Activated naive CD4-positive, alpha-beta T cell treated with anti-CD3 and anti-CD28 coated beads, Interleukin-2, amount 50 U/mL, for 72 hours (primary cell): ENCODE data around the gene POLA1. TPM values are rescaled to one million over a fixed set of nuclear protein-coding genes. Genes with fewer than 3 reads are reported as not detected.

ENCODE experiments used
- ATAC-seq, 2 donors: fragments of 150-1000 bp; cut with Tn5 transposase; 2 replicates each; pipeline ENCODE4 v1.10.0; 2021; ENCODE audit warnings: mild to moderate bottlenecking in 2 of 2, moderate library complexity in 2 of 2
- DNase-seq, 2 donors: peaks; one replicate each; pipeline ENCODE4 v3.0.0; 2021 to 2022; ENCODE audit warnings: low spot score in 2 of 2
- H3K27ac Mint-ChIP-seq, 2 donors: one replicate each; pipeline ENCODE4 v1.8.0; 2022; ENCODE audit warnings: mild to moderate bottlenecking in 2 of 2, mixed read lengths in 2 of 2
- H3K36me3 Mint-ChIP-seq, 2 donors: one replicate each; pipeline ENCODE4 v1.8.0; 2022; ENCODE audit warnings: mixed read lengths in 2 of 2
- H3K9me3 Mint-ChIP-seq, 2 donors: one replicate each; pipeline ENCODE4 v1.8.0; 2022; ENCODE audit warnings: mixed read lengths in 2 of 2
- total RNA-seq, 2 donors: library from RNA; stranded (reverse); gene quantifications; one replicate each; pipeline ENCODE4 v1.2.3, GENCODE V29; 2022

POLA1 gene
- total RNA-seq, 2 donors from 2014 or later: 37.8 to 49.4 TPM

DNA sequence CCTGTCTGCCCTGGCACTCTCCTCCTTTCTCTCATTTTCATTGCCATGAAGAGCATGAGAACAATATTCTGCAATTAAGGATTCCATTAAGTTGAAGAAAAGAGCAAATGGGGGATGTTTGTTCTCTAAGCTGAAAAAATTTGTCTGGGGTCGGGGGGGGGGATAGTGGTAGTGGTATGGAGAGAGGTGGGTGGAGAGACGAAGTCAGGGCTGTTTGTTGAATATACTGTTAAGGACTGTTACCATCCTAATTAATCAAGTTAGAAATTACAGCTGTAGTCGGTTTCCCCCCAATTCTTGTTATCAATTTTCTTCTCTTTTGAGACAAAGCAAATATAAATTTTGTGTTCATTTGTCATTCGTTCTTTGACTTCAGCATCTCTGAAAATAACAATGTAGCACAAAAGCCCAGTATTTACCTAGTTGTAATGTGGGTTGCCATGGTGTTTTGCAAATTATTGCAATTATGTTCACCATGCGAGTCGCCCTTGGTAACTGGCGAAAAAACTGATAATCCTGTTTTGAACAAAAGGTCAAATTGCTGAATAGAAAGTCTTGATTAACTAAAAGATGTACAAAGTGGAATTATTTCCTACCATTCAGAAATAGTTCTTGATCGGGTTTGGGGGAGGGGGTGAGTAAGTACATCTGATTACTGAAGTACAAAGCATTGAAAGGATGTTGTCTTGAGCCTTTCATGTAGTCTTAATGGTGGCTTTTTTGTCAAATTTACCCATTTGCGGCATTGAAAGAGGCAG, 183.0 kb downstream of the POLA1 start:
- DNase-seq: no peak
- Mint-ChIP-seq H3K36me3 (peaks cover 4 to 10% of the 10 kb centered on the region in 2 donors), H3K9me3 (no peaks in the 10 kb centered on the region), H3K27ac (no peak overlapping the region)
- ATAC-seq: no peak

DNA sequence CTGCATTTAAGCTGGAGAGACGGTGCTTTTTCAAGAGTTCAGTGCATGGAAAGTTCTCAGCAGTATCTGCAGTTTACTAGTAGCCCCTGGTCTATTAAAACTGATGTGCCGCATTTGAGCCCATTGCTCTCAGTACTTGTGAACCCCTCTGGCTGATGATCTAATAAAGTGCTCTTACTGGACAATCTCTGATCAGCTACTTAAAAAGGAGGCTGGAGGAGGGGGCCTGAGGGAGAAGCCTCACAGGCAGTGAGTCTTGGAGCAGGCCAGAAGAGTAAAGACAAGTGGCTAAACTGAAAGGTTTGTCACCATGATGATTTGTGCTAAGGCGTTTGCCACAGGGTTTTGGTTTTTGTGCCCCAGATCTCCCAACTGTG, 183.6 kb downstream of the POLA1 start:
- no peaks in the 10 kb centered on the region for H3K9me3 Mint-ChIP-seq
- no peak for DNase-seq
- peaks cover 6 to 10% of the 10 kb centered on the region in 2 donors for H3K36me3 Mint-ChIP-seq
- H3K27ac Mint-ChIP-seq: no peak overlapping the region
- no peak for ATAC-seq

DNA sequence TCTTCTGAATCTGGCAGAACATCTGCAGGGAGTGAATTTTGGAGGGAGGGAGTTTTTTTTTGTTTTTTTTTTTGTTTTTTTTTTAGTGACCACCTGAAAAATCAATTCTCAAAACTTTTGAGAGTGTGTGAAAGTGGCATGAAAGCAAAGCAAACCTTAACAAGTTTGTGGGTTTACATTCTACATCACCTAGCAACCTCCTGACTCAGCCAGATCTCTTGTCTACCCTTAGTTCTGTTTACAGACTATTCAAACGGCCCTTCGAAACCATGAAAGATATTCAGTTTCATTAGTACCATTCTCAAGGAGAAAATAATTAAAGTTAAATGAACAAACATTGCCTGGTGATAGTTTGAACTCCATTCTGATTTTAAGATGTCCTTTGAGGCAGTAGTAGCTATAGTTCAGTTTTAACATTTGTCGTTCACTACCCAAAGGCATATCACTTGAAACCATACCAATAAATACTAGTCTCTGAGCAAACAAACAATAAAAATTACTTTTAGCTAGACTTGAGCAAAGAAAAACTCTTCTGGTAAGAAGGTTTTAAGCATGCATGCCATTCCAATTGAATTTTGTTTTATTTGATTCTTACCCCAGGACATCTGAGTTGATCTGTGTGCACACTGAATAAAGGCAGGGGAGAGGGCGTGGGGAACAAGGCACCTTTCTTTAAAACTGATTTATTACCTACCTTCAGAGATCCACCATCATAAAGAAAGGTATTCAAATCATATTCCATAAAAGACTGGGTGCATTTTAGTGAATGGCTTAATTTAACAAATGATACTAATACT, 184.3 kb downstream of the POLA1 start:
- Mint-ChIP-seq H3K36me3 (peaks cover 6 to 10% of the 10 kb centered on the region in 2 donors), H3K9me3 (no peaks in the 10 kb centered on the region), H3K27ac (no peak overlapping the region)
- ATAC-seq: no peak
- no peak for DNase-seq

DNA sequence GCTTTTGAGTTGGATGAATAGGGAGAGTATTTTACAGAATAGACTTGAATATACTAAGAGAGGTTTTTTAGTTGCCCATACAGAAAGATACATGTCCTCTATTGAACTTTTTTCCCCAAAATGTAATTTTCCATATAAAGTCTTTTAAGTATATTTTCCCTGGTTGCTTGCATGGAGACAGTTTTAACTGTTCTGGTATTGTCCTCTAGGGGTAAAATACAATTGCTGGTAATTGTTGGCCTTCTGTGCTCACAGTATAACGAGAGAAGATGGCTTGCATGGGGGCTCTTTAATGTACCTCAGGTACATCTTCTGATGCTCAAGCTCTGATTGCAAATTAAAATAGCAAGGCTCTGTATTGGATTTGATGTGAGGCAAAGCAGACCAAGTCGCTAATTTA, 186.0 kb downstream of the POLA1 start:
- Mint-ChIP-seq H3K9me3 (no peaks in the 10 kb centered on the region), H3K27ac (no peak overlapping the region), H3K36me3 (peaks cover 6 to 10% of the 10 kb centered on the region in 2 donors)
- ATAC-seq (no peak), DNase-seq (no peak)

DNA sequence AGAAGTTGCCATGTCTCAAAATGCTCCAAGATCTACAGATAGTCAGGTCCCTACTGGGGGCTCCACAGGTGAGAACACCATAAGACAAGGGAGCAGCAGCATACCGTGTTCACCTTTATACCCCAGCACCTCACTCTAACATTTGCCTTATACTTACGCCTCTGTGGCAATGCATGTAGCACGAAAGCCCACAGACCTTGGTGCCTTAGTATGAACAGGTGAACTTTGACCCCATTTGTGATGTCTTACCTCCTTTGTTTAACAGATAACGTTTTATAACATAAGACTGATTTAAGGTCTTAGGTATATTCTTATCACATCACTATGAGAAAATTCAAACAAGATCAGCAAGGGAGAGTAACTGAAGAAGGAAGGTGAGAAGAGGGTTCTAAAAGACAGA, 193.2 kb downstream of the POLA1 start:
- no peak overlapping the region for H3K27ac Mint-ChIP-seq
- no peaks in the 10 kb centered on the region for H3K9me3 Mint-ChIP-seq
- ATAC-seq (no peak), DNase-seq (no peak)
- H3K36me3 Mint-ChIP-seq: peaks cover 0 to under 1% of the 10 kb centered on the region in 2 donors

DNA sequence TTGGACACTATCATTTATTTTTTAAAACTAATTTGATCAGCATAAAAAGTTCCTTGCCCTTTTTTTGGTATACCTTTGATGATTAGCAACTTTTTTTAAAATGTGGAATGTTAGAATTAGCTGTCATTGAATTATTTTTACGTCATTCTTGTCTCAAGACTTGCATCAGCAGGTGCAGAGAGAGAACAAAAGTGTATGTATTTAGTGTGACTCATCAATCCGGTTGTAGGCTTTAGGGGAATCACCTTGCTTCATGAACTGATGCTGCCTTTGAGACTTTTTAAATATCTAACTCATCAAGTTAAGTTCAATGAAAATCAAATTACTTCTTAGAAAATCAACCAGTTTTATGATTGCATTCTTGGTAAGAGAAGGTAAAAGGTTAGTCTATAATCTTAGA, 197.0 kb downstream of the POLA1 start:
- ATAC-seq (no peak), DNase-seq (no peak)
- H3K36me3 Mint-ChIP-seq: peaks cover 0 to 7% of the 10 kb centered on the region in 2 donors
- no peaks in the 10 kb centered on the region for H3K9me3 Mint-ChIP-seq
- no peak overlapping the region for H3K27ac Mint-ChIP-seq

DNA sequence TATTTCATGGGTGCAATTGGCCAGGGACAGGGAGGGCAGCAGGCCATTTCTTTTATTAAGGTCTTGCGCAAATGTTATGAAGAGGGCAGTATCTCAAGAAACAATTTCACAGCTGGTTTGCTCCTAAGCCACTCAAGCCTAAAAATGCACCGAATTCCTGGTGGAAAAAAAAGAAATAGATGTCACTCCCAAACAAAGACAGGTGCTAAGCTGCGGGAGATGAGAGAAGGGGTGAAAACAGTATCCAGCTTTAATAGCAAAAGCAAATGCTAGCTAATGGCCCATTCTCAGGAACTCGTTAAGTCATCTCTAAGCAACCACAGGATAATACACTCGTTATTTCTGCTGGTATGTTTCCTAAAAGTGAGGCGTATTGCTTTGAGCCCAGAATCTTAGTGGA, 205.7 kb downstream of the POLA1 start:
- Mint-ChIP-seq H3K36me3 (peaks cover 0 to 21% of the 10 kb centered on the region in 2 donors), H3K9me3 (no peaks in the 10 kb centered on the region), H3K27ac (no peak overlapping the region)
- ATAC-seq: no peak
- no peak for DNase-seq

DNA sequence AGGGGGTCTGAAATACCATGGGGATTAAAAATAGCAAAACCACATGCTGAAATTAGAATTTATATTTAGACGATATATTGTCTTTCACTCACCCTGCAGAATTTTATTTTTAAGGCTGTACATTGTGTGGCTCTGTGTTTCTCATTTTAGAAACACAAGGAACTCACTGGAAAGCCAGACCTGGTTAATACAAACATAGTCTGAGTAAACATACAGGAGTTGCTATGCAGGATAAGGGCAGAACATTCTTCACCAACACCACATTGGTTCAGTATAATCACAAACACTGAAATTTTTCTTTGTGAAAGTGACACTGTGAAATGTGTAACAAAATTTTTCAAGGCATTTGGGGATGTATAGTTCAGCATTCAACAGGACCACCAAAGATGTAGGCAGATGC, 206.5 kb downstream of the POLA1 start:
- no peak for ATAC-seq
- H3K9me3 Mint-ChIP-seq: no peaks in the 10 kb centered on the region
- no peak for DNase-seq
- H3K36me3 Mint-ChIP-seq: peaks cover 0 to 21% of the 10 kb centered on the region in 2 donors
- no peak overlapping the region for H3K27ac Mint-ChIP-seq

DNA sequence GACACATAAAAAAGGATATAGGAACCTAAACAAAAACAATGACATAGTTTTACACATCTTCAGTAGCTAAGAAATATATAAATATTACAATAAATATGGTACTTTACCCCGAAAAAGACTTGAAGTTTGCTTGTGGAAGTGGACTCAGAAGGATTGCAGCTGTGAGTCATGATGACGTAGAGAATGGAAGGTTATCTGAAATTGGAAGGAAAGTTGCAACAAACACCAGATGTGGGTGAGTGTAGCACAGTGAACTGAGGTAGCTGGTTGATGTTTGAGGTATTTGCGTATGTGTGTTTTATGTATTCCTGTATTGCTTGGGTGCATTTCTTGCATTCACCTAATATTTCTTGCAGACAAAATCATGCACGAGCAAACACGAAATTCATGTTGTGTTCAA, 209.1 kb downstream of the POLA1 start:
- Mint-ChIP-seq H3K36me3 (peaks cover 0 to 19% of the 10 kb centered on the region in 2 donors), H3K9me3 (no peaks in the 10 kb centered on the region), H3K27ac (no peak overlapping the region)
- ATAC-seq (no peak), DNase-seq (no peak)

DNA sequence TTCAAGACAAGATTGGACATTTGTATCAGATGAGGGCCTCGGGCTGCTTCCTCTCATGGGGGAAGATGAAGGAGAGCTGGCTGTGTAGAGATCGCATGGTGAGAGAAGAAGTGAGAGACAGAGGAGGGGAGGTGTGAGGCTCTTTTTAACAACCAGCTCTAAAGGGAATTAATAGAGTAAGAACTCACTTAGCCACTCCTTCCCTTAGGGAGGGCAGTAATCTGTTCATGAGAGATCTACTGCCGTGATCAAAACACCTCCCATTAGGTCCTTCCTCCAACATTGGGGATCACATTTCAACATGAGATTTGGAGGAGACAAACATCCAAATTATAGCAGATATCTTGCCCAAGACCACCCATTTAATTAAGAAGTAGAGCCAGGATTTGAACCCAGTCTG, 225.0 kb downstream of the POLA1 start:
- DNase-seq (no peak), ATAC-seq (no peak)
- H3K9me3 Mint-ChIP-seq: no peaks in the 10 kb centered on the region
- H3K27ac Mint-ChIP-seq: peak overlapping the region in 1 of 2 donors; percentile 67
- peaks cover 0 to 15% of the 10 kb centered on the region in 2 donors for H3K36me3 Mint-ChIP-seq

DNA sequence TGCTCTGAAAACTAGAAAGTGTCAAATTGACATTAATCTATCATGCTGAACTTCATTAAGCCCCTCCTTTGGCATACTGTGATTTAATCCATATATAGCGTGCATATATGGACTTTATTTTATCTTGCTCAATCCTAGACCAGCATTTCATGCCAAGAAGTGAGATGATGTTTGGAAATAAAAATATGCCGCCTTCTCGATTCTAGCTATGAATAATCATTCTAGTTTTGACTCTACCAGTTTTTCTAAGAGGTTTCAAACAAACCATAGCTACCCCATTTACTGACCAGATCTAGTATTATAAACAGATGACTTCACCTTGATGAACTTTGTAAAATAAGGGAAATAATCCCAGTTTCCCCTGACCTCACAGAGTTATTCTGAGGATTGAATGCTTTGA, 227.1 kb downstream of the POLA1 start:
- no peak for DNase-seq
- Mint-ChIP-seq H3K9me3 (no peaks in the 10 kb centered on the region), H3K27ac (no peak overlapping the region), H3K36me3 (peaks cover 0 to 23% of the 10 kb centered on the region in 2 donors)
- ATAC-seq: peak; percentile 34 to 75

DNA sequence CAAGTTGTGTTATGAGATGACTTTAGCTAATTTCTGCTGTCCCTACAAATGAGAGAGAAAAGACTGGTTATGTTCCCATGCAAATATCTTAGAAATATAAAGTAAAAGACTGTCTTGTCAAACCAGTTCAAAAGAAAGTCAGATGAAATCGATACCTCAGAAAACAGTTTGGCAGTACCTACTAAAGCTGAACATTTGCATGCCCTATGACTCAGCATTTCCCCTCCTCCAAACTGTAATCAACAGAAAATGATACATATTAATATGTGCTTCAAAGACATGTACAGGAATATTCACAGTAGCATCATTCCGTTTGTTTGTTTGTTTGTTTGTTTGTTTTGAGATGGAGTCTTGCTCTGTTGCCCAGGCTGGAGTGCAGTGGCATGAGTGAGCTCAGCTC, 231.7 kb downstream of the POLA1 start:
- no peaks in the 10 kb centered on the region for H3K9me3 Mint-ChIP-seq
- peaks cover 0 to 13% of the 10 kb centered on the region in 2 donors for H3K36me3 Mint-ChIP-seq
- DNase-seq: no peak
- H3K27ac Mint-ChIP-seq: peak overlapping the region in 1 of 2 donors; percentile 84
- no peak for ATAC-seq

DNA sequence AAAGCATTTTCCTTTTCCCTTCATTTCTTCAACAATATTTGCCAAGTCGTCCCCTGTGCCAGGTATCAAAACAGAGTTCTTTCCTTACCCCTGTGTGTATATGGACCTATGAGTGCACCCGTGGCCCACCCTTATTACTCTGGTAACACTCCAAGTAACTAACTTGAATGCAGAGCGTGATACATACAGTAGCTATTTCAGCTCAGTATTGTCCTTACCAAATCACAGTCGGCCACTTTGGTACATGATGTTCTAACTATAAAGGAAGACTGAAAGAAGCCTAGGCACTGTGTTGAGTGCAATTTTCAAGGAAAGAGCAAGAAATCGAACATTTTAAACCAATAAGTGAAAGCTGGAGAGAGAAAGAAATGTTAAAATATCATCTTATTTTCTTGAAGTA, 233.7 kb downstream of the POLA1 start:
- H3K36me3 Mint-ChIP-seq: peaks cover 0 to 8% of the 10 kb centered on the region in 2 donors
- no peak overlapping the region for H3K27ac Mint-ChIP-seq

DNA sequence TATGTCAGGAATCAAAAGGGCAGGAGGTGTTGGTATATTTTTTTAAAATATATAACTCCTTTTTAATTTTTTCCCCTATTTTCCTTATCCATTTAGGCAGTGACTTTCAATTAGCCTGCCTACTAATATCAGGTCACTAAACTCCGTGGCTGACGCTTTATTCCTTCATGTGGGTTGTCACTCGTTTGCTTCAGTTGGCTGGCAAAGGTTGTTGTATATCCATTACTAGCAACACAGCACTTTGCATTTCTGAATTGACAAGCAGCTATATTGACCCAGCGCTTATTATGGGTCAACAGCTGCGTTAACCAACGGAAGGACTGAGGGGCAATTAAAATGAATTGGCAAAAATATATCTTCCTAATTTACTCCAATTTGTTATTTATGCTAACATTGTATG, 234.4 kb downstream of the POLA1 start:
- H3K9me3 Mint-ChIP-seq: no peaks in the 10 kb centered on the region
- H3K36me3 Mint-ChIP-seq: peaks cover 0 to 10% of the 10 kb centered on the region in 2 donors
- H3K27ac Mint-ChIP-seq: no peak overlapping the region
- DNase-seq: no peak
- no peak for ATAC-seq

More for the DNA sequence above, 233.7 kb downstream of the POLA1 start:
- H3K9me3 Mint-ChIP-seq: no peaks in the 10 kb centered on the region
- DNase-seq: no peak
- ATAC-seq: no peak

DNA sequence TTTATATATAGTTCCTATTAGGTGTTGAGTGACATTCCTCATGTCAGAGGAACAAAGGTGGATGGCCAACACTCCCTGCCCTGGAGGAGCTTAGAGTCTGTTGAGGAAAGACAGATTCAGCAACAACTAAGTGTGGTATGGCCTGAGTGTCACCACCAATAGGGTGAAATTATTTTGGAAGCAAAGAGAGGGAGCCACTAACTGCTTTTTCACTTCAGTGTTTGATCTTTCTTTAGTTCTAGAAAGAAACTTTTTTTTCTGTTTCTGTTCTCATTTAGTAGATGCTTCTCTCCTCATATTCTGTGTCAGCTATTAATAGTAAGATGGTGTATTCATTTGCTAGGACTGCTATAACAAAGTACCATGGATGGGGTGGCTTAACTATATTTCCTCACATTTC, 240.6 kb downstream of the POLA1 start:
- ATAC-seq (no peak), DNase-seq (no peak)
- Mint-ChIP-seq H3K9me3 (no peaks in the 10 kb centered on the region), H3K27ac (no peak overlapping the region), H3K36me3 (peaks cover 0 to 6% of the 10 kb centered on the region in 2 donors)

DNA sequence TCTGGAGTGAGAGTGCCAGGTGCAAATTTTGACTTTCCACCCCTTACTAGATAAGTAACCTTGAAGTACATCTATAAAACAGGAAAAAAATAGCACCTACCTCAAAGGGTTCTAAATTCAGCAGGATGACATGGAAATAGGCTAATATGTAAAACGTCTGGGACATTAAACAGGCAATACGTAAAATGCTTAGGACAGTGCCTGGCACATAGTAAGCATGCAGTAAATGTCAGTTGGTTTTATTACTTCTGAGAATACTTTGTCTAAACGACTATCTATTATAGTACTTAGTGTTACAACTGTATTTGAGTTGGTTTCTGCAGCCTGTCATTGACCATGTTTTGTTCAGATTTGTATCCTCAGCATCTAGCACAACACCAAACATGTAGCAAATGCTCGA, 251.3 kb downstream of the POLA1 start:
- no peaks in the 10 kb centered on the region for H3K9me3 Mint-ChIP-seq
- H3K27ac Mint-ChIP-seq: no peak overlapping the region
- no peaks in the 10 kb centered on the region for H3K36me3 Mint-ChIP-seq
- ATAC-seq (no peak), DNase-seq (no peak)

DNA sequence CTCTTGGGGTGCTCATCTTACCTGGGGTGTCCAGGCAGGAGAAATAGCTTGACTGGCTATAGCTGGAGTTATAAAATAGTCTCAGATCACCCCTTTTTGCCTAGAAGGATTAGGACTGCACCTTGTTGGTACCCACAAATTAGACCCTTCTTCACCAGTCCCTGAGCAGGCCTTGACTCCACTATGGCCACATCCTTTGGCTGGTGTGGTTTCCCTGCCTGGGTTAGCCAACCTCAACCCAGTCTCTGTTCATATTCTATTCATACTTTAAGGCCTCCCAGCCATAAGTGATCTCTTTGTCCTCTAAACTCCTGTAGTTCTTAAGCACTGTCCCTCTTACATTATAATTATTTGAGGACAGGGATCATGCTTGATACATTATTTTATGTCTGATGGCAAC, 252.7 kb downstream of the POLA1 start:
- ATAC-seq (no peak), DNase-seq (no peak)
- H3K9me3 Mint-ChIP-seq: no peaks in the 10 kb centered on the region
- H3K27ac Mint-ChIP-seq: no peak overlapping the region
- H3K36me3 Mint-ChIP-seq: no peaks in the 10 kb centered on the region

DNA sequence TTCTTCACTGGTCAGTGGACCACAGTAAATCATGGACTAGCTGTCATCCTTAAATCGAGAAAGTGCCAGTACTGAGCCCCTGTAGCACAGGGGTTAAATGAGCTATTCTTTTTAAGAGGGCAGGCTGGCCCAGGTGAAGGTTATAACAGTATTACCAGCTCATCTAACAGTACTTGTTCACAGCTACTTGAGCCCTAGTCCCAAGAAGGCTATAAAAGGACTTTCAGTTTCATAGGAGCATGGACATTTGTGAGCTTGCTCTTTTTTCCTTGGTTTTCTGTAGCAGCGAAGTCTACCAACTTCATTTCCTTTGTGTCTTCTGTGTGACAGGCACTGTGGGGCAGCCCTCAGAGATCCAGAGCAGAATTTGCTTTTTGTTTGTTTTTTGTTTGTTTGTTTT, 261.0 kb downstream of the POLA1 start:
- H3K36me3 Mint-ChIP-seq: no peaks in the 10 kb centered on the region
- ATAC-seq: no peak
- no peak overlapping the region for H3K27ac Mint-ChIP-seq
- no peak for DNase-seq
- H3K9me3 Mint-ChIP-seq: no peaks in the 10 kb centered on the region
